Superior temporal gyrus (tissue), 1 donor: ENCODE data around the gene PARN.
"Not testable (repeated sequence)": the region's sequence is repeated elsewhere in the genome, so short reads cannot be mapped to it uniquely, and the experiment has no call there.

Source experiments
- DNase-seq: peaks from one replicate; pipeline ENCODE4 v3.0.0-alpha.2; 2016; ENCODE audit errors: extremely low spot score

PARN gene

GRCh38 chr16:14437426-14437825 lies 192.6 kb downstream of the PARN start:
- DNase-seq: no peak

GRCh38 chr16:14436401-14436955 lies 193.6 kb downstream of the PARN start:
- no peak for DNase-seq

GRCh38 chr16:14434860-14435259 lies 195.2 kb downstream of the PARN start:
- no peak for DNase-seq

GRCh38 chr16:14428971-14429637 lies 201.0 kb downstream of the PARN start:
- DNase-seq: not testable (repeated sequence)

GRCh38 chr16:14428043-14428442 lies 202.0 kb downstream of the PARN start:
- DNase-seq: peak; percentile 42

- peak; percentile 85 for DNase-seq
These were observed 202.6 kb downstream of the PARN start for GRCh38 chr16:14427371-14427948.

GRCh38 chr16:14424595-14424994 lies 205.5 kb downstream of the PARN start:
- no peak for DNase-seq

GRCh38 chr16:14423344-14423743 lies 206.7 kb downstream of the PARN start:
- no peak for DNase-seq

- DNase-seq: no peak
These were observed 209.2 kb downstream of the PARN start for GRCh38 chr16:14420721-14421488.

- DNase-seq: not testable (repeated sequence)
These were observed 209.8 kb downstream of the PARN start for GRCh38 chr16:14420243-14420642.

- DNase-seq: no peak
These were observed 210.2 kb downstream of the PARN start for GRCh38 chr16:14419817-14420216.

GRCh38 chr16:14418795-14419225 lies 211.2 kb downstream of the PARN start:
- no peak for DNase-seq

GRCh38 chr16:14416184-14416583 lies 213.9 kb downstream of the PARN start:
- no peak for DNase-seq

GRCh38 chr16:14415291-14415690 lies 214.8 kb downstream of the PARN start:
- DNase-seq: no peak

- DNase-seq: no peak
These were observed 220.5 kb downstream of the PARN start for GRCh38 chr16:14409563-14409962.

- no peak for DNase-seq
These were observed 222.2 kb downstream of the PARN start for GRCh38 chr16:14407786-14408399.

GRCh38 chr16:14405611-14406537 lies 224.2 kb downstream of the PARN start:
- no peak for DNase-seq

- DNase-seq: not testable (repeated sequence)
These were observed 227.1 kb downstream of the PARN start for GRCh38 chr16:14403001-14403389.

GRCh38 chr16:14402114-14403000 lies 227.7 kb downstream of the PARN start:
- not testable (repeated sequence) for DNase-seq

- not testable (repeated sequence) for DNase-seq
These were observed 228.4 kb downstream of the PARN start for GRCh38 chr16:14401711-14402061.
